Kidney epithelial cell (primary cell): ENCODE data around the gene CDH13. TPM values are rescaled to one million over a fixed set of nuclear protein-coding genes. Genes with fewer than 3 reads are reported as not detected.

Experiments
- DNase-seq: peaks from one replicate; pipeline ENCODE4 v3.0.0-alpha.2; 2010; ENCODE audit warnings: low read depth
- H3K27me3 ChIP-seq: 2 replicates; pipeline ENCODE4 v1.6.0; 2011; ENCODE audit warnings: low read length; ENCODE audit not compliant: control insufficient read depth, insufficient read depth
- H3K36me3 ChIP-seq: 2 replicates; pipeline ENCODE4 v1.5.1; 2011; ENCODE audit warnings: low read length; ENCODE audit not compliant: control insufficient read depth, insufficient read depth
- H3K4me3 ChIP-seq: 2 replicates; pipeline ENCODE4 v1.5.1; 2011; ENCODE audit warnings: low read depth, mild to moderate bottlenecking, control low read depth, low read length
- CTCF ChIP-seq: IDR thresholded peaks from 2 replicates; pipeline ENCODE4 v1.5.1; 2011; ENCODE audit warnings: mild to moderate bottlenecking, moderate library complexity, low read length, control low read depth, inconsistent platforms; ENCODE audit not compliant: insufficient read depth, poor library complexity, severe bottlenecking
- total RNA-seq: library from RNA; depleted of rRNA; stranded (reverse); fragments of >200 nt; gene quantifications from 2 replicates; pipeline ENCODE4 v1.2.3, GENCODE V29; 2015

The CDH13 gene
- total RNA-seq, 1 donor from 2014 or later = 32.8 TPM

GRCh38 chr16:83508295-83508694, 881.5 kb downstream of the CDH13 start:
- no peak for TF ChIP-seq CTCF
- Histone ChIP-seq H3K36me3 (no peaks in the 10 kb centered on the region), H3K27me3 (no peaks in the 10 kb centered on the region), H3K4me3 (no peak overlapping the region)
- no peak for DNase-seq

GRCh38 chr16:83509316-83509715, 882.5 kb downstream of the CDH13 start:
- no peak overlapping the region for H3K4me3 ChIP-seq
- no peak for DNase-seq
- H3K36me3 ChIP-seq = no peaks in the 10 kb centered on the region
- no peaks in the 10 kb centered on the region for H3K27me3 ChIP-seq
- no peak for TF ChIP-seq CTCF

- H3K4me3 ChIP-seq = no peak overlapping the region
- H3K27me3 ChIP-seq = no peaks in the 10 kb centered on the region
- no peaks in the 10 kb centered on the region for H3K36me3 ChIP-seq
- DNase-seq = no peak
- no peak for TF ChIP-seq CTCF
Measured at GRCh38 chr16:83510906-83511305, 884.1 kb downstream of the CDH13 start.

- Histone ChIP-seq H3K4me3 (no peak overlapping the region), H3K36me3 (no peaks in the 10 kb centered on the region), H3K27me3 (no peaks in the 10 kb centered on the region)
- TF ChIP-seq CTCF = no peak
- DNase-seq = peak; percentile 61
Measured at GRCh38 chr16:83513008-83513755, 886.4 kb downstream of the CDH13 start.

GRCh38 chr16:83515395-83515794, 888.6 kb downstream of the CDH13 start:
- no peak for DNase-seq
- Histone ChIP-seq H3K4me3 (no peak overlapping the region), H3K36me3 (no peaks in the 10 kb centered on the region), H3K27me3 (no peaks in the 10 kb centered on the region)
- no peak for TF ChIP-seq CTCF

- H3K36me3 ChIP-seq = no peaks in the 10 kb centered on the region
- H3K27me3 ChIP-seq = no peaks in the 10 kb centered on the region
- H3K4me3 ChIP-seq = no peak overlapping the region
- no peak for DNase-seq
- no peak for TF ChIP-seq CTCF
Measured at GRCh38 chr16:83516931-83517330, 890.2 kb downstream of the CDH13 start.
